ENCODE data around the gene INSRR. TPM values are rescaled to one million over a fixed set of nuclear protein-coding genes. Genes with fewer than 3 reads are reported as not detected.

Gene INSRR
- total RNA-seq, 4 donors from 2014 or later, result not detected

GRCh38 chr1:156885880-156886355 lies 27.0 kb upstream of the INSRR start:
- intact Hi-C loops (cut with DNase I), result loop anchor here (10.0 kb wide), 1 partner anchor 201 kb away; no protein-coding TSS in a partner anchor
- no peak overlapping the region for H3K4me3 ChIP-seq (replicated peaks in 1 of 3)
- H3K9me3 ChIP-seq, result no peaks in the 10 kb centered on the region
- H3K4me1 ChIP-seq, result no peaks in the 10 kb centered on the region
- TF ChIP-seq POLR2A (IDR thresholded peaks at IDR 0.05) (no peak), CTCF (IDR thresholded peaks at IDR 0.05) (no peak)
- H3K27me3 ChIP-seq, result no peaks in the 10 kb centered on the region
- H3K27ac ChIP-seq, result no peak overlapping the region
- 54 to 67% methylated on average over 13 of the region's 13 CpGs for WGBS, 2 donors
- no peak for DNase-seq
- H3K36me3 ChIP-seq, result no peaks in the 10 kb centered on the region

DNA sequence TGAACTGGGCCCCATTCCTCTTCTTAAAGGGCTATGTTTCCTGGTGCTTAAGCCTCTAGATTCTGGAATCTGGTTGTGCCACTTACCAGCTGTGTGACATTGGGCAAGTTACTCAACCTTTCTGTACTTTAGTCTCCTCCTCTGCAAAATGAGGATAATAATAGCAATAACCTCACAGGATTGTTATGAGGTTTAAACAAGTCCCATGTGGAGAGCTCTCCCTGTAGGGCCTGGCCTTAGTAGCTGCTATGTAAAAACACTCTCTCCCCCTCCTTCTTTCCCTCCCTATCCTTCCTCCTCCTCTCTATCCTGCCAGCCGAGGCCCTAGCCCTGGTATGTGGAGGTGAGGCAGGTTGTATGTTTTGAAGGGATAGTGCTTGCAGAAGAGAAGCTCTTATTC lies 26.4 kb upstream of the INSRR start:
- WGBS, 2 donors, result 29 to 44% methylated on average over 1 of the region's 1 CpG
- Histone ChIP-seq H3K4me3 (replicated peaks in 1 of 3) (no peak overlapping the region), H3K27ac (no peak overlapping the region), H3K27me3 (no peaks in the 10 kb centered on the region), H3K36me3 (no peaks in the 10 kb centered on the region), H3K4me1 (no peaks in the 10 kb centered on the region), H3K9me3 (no peaks in the 10 kb centered on the region)
- TF ChIP-seq CTCF (IDR thresholded peaks at IDR 0.05) (no peak), POLR2A (IDR thresholded peaks at IDR 0.05) (no peak)
- intact Hi-C loops (cut with DNase I), result loop anchor here (10.0 kb wide), 1 partner anchor 201 kb away; no protein-coding TSS in a partner anchor
- no peak for DNase-seq

DNA sequence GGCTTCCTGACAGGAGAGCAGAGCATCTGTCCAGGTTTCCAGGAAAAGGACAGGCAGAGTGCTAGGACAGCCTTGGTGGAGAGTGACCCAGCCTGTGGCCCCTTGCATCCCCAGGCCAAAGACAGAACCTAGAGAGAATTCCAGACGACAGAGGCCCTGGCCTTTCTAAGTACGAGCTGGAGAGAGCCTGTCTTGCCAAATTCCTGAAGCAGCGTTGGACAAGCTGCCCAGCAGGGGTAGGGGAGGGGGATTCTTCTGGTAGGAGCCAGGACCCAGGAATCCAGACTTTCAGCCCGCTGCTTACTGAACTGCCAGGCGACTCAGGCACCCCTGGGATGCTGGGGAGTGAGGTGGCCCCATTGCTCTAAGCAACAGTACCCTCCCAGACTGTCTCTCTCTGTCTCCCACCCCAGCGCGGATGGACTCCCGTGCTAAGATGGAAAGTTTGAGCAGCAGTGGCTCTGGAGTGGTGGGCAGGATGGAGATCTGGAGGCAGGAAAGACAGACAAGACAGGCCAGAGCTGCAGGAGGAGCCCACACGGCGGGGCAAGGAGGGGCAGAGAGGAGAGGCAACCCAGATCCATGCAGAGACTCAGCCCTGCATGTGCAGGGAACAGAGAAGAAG lies 25.8 kb upstream of the INSRR start:
- DNase-seq, result no peak
- Histone ChIP-seq H3K27me3 (no peaks in the 10 kb centered on the region), H3K4me1 (no peaks in the 10 kb centered on the region), H3K9me3 (no peaks in the 10 kb centered on the region), H3K4me3 (replicated peaks in 1 of 3) (no peak overlapping the region), H3K36me3 (no peaks in the 10 kb centered on the region), H3K27ac (no peak overlapping the region)
- no peak for TF ChIP-seq CTCF (IDR thresholded peaks at IDR 0.05)
- no peak for TF ChIP-seq POLR2A (IDR thresholded peaks at IDR 0.05)
- intact Hi-C loops (cut with DNase I), result loop anchor here (10.0 kb wide), 1 partner anchor 200 kb away; no protein-coding TSS in a partner anchor
- 58 to 64% methylated on average over 6 to 8 of the region's 10 CpGs for WGBS, 2 donors

GRCh38 chr1:156883919-156884318 lies 25.0 kb upstream of the INSRR start:
- no peak overlapping the region for H3K27ac ChIP-seq
- H3K4me1 ChIP-seq, result no peaks in the 10 kb centered on the region
- intact Hi-C loops (cut with DNase I), result loop anchor here (10.0 kb wide), 1 partner anchor 199 kb away; no protein-coding TSS in a partner anchor
- no peak for DNase-seq
- H3K4me3 ChIP-seq (replicated peaks in 1 of 3), result no peak overlapping the region
- H3K27me3 ChIP-seq, result no peaks in the 10 kb centered on the region
- no peaks in the 10 kb centered on the region for H3K36me3 ChIP-seq
- WGBS, 2 donors, result 68 to 78% methylated on average over 6 to 7 of the region's 7 CpGs
- TF ChIP-seq POLR2A (IDR thresholded peaks at IDR 0.05) (no peak), CTCF (IDR thresholded peaks at IDR 0.05) (no peak)
- no peaks in the 10 kb centered on the region for H3K9me3 ChIP-seq

- Histone ChIP-seq H3K4me3 (replicated peaks in 1 of 3) (no peak overlapping the region), H3K36me3 (no peaks in the 10 kb centered on the region), H3K27me3 (no peaks in the 10 kb centered on the region), H3K9me3 (no peaks in the 10 kb centered on the region), H3K4me1 (no peaks in the 10 kb centered on the region), H3K27ac (no peak overlapping the region)
- DNase-seq, result no peak
- WGBS, 2 donors, result 70 to 81% methylated on average over 2 to 3 of the region's 3 CpGs
- TF ChIP-seq POLR2A (IDR thresholded peaks at IDR 0.05) (no peak), CTCF (IDR thresholded peaks at IDR 0.05) (no peak)
- intact Hi-C loops (cut with DNase I), result loop anchor here (10.0 kb wide), 1 partner anchor 198 kb away; no protein-coding TSS in a partner anchor
Observed at GRCh38 chr1:156882543-156882942, 23.6 kb upstream of the INSRR start.

All from thyroid gland (tissue), 4 donors.